PC-9 (cell line): ENCODE data around the gene FAM120B. TPM values are rescaled to one million over a fixed set of nuclear protein-coding genes. Genes with fewer than 3 reads are reported as not detected.

Experiments used
- Bru-seq: library from RNA; stranded (reverse); fragments of 400-500 nt; gene quantifications from one replicate; lab custom pipeline; 2021; lab: Mats Ljungman, UMichigan
- BruChase-seq, 2 experiments: library from RNA; stranded (reverse); fragments of 400-500 nt; gene quantifications; one replicate each; lab custom pipeline; 2021; lab: Mats Ljungman, UMichigan
- BruUV-seq: library from RNA; stranded (reverse); fragments of 400-500 nt; replicated peaks from 2 replicates; lab custom pipeline; 2021; lab: Mats Ljungman, UMichigan
- CTCF ChIA-PET: fragments of 300-600 bp; sonication (Branson Sonifier 250); formaldehyde crosslinking; loops from one replicate; lab custom pipeline; 2022; ENCODE audit warnings: antibody characterized with exemption; lab: Charles Lee
- POLR2A ChIA-PET: fragments of 300-600 bp; sonication (Branson Sonifier 250); formaldehyde crosslinking; loops from one replicate; lab custom pipeline; 2022; ENCODE audit warnings: antibody characterized with exemption; ENCODE audit not compliant: unreplicated experiment; lab: Charles Lee
- DNase-seq, 2 experiments: peaks; one replicate each; pipeline versions ENCODE4 v3.0.0 to v3.0.0-alpha.2; 2015 to 2022; ENCODE audit warnings: mixed read lengths in 1 of 2
- H2AFZ ChIP-seq: fragments of 200-600 bp; sonication (generic); 2 replicates; pipeline ENCODE4 v1.8.1; 2017; ENCODE audit warnings: antibody characterized with exemption
- H3F3A ChIP-seq: fragments of 200-600 bp; sonication (generic); 2 replicates; pipeline ENCODE4 v1.8.1; 2017; ENCODE audit warnings: antibody characterized with exemption, mild to moderate bottlenecking, low read depth; ENCODE audit not compliant: insufficient read depth
- H3K27ac ChIP-seq: fragments of 200-600 bp; sonication (generic); 2 replicates; pipeline ENCODE4 v1.6.1; 2016; ENCODE audit warnings: mixed run types
- H3K27me3 ChIP-seq: fragments of 200-600 bp; sonication (generic); 2 replicates; pipeline ENCODE4 v1.6.1; 2016; ENCODE audit warnings: low read depth, mixed run types; ENCODE audit not compliant: insufficient read depth
- H3K36me3 ChIP-seq: fragments of 200-600 bp; sonication (generic); 2 replicates; pipeline ENCODE4 v1.6.1; 2016; ENCODE audit warnings: low read depth, mixed run types
- H3K4me1 ChIP-seq: fragments of 200-600 bp; sonication (generic); replicated peaks from 2 replicates; pipeline ENCODE4 v1.6.1; 2016; ENCODE audit warnings: mixed run types; ENCODE audit not compliant: insufficient read depth
- H3K4me2 ChIP-seq: fragments of 200-600 bp; sonication (generic); 2 replicates; pipeline ENCODE4 v1.6.1; 2017; ENCODE audit warnings: mixed run types
- H3K4me3 ChIP-seq: fragments of 200-600 bp; sonication (generic); 2 replicates; pipeline ENCODE4 v1.6.1; 2016; ENCODE audit warnings: mixed run types
- H3K79me2 ChIP-seq: fragments of 200-600 bp; sonication (generic); 2 replicates; pipeline ENCODE4 v1.6.1; 2017; ENCODE audit warnings: low read depth, mixed run types
- H3K9me2 ChIP-seq: fragments of 200-600 bp; sonication (generic); 2 replicates; pipeline ENCODE4 v1.8.1; 2017; ENCODE audit warnings: mild to moderate bottlenecking; ENCODE audit not compliant: insufficient read depth
- H3K9me3 ChIP-seq: fragments of 200-600 bp; sonication (generic); 2 replicates; pipeline ENCODE4 v1.8.1; 2016; ENCODE audit warnings: low read depth; ENCODE audit not compliant: insufficient read depth
- H4K20me1 ChIP-seq: fragments of 200-600 bp; sonication (generic); 2 replicates; pipeline ENCODE4 v1.8.1; 2017; ENCODE audit not compliant: insufficient read depth
- CTCF ChIP-seq: fragments of 200-600 bp; sonication (generic); conservative IDR thresholded peaks from 2 replicates; pipeline ENCODE4 v1.6.1; 2017; ENCODE audit warnings: mixed run types, antibody characterized with exemption, mild to moderate bottlenecking, moderate library complexity
- EZH2 ChIP-seq: fragments of 200-600 bp; sonication (generic); IDR thresholded peaks from 2 replicates; pipeline ENCODE4 v1.8.0; 2017; ENCODE audit warnings: antibody characterized with exemption, low read depth
- intact Hi-C: fragments of 100-400 bp; cut with micrococcal nuclease; formaldehyde crosslinking; loops from one replicate; pipeline ENCODE4 v1.10.0; 2022; ENCODE audit not compliant: unreplicated experiment
- long read RNA-seq: library from polyadenylated mRNA; stranded (forward); transcript quantifications from one replicate; pipeline ENCODE4 v2.0.0, GENCODE V29; 2022
- total RNA-seq: library from RNA; stranded (reverse); gene quantifications from 2 replicates; pipeline ENCODE4 v1.2.3, GENCODE V29; 2021

The FAM120B gene, protein sequence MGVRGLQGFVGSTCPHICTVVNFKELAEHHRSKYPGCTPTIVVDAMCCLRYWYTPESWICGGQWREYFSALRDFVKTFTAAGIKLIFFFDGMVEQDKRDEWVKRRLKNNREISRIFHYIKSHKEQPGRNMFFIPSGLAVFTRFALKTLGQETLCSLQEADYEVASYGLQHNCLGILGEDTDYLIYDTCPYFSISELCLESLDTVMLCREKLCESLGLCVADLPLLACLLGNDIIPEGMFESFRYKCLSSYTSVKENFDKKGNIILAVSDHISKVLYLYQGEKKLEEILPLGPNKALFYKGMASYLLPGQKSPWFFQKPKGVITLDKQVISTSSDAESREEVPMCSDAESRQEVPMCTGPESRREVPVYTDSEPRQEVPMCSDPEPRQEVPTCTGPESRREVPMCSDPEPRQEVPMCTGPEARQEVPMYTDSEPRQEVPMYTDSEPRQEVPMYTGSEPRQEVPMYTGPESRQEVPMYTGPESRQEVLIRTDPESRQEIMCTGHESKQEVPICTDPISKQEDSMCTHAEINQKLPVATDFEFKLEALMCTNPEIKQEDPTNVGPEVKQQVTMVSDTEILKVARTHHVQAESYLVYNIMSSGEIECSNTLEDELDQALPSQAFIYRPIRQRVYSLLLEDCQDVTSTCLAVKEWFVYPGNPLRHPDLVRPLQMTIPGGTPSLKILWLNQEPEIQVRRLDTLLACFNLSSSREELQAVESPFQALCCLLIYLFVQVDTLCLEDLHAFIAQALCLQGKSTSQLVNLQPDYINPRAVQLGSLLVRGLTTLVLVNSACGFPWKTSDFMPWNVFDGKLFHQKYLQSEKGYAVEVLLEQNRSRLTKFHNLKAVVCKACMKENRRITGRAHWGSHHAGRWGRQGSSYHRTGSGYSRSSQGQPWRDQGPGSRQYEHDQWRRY
- total RNA-seq (13.6 and 14.3 TPM in 2 replicates), Bru-seq, nascent RNA (percentile 67 among the genes with signal in this experiment), BruChase-seq, experiment 1, labeled RNA remaining after a 2-hour chase (percentile 71 among the genes with signal in this experiment), BruChase-seq, experiment 2, labeled RNA remaining after a 6-hour chase (percentile 57 among the genes with signal in this experiment)
- long read RNA-seq, full-length matches to known transcripts: 11 of 21 reads
- long read RNA-seq, partial matches to known transcripts: 4 of 21 reads
- long read RNA-seq, other reads (novel, unspliced or antisense): 6 of 21 reads

DNA sequence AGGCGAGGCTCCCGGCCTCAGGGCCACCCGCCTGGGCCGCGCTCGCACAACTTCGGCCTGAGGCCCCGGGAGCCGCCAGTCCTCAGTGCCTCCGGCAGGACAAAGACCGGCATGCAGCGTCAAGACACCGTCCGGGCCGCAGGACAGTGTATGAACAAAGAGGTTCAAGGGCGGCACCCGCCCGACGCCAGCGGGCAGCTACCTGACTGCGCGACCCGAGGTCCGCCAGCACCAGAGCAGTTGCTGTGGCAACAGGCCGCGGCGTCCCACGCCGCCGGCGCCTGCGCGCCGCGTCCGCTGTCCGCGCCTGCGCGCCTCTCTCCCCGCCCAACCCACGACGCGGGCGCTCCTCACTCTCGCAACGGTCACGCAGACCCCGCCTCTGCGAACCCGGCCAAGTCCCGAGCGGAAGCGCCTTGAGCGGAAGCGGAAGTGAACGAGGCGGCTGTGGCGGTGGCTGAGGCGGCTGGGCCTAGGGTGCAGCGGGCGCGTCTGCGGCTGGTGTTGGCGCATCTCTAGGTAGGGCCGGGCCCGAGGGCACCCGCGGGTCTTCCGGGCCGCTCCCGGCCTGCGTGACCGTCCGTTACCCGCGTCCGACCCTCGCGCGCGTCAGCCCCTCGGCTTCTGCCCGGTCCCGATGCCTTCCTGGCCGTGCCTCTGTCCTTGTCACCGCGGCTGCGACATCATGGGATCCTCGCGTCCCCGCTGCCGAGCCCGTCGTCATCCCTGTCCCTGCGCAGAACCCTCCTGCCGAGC is at the start of gene FAM120B:
TSS of gene FAM120B (plus strand) at position 435 of the 756 bp plus-strand sequence. CDS start 10,633 bp downstream, outside the sequence.
- no peak for TF ChIP-seq CTCF
- TF ChIP-seq EZH2: no peak
- Histone ChIP-seq H3K9me2 (no peaks in the 10 kb centered on the region), H3K27ac (peak within 1 kb of the TSS; percentile 40), H3K4me1 (peaks cover 15% of the 10 kb centered on the region), H4K20me1 (peaks cover 14% of the 10 kb centered on the region), H2AFZ (peak within 1 kb of the TSS; percentile 92), H3K4me2 (peak within 1 kb of the TSS; percentile 93), H3K4me3 (peak within 1 kb of the TSS; percentile 95), H3K79me2 (peaks cover 44% of the 10 kb centered on the region), H3K27me3 (no peaks in the 10 kb centered on the region), H3K36me3 (no peaks in the 10 kb centered on the region), H3K9me3 (no peaks in the 10 kb centered on the region), H3F3A (no peaks in the 10 kb centered on the region)
- intact Hi-C loops: no loop called here
- ChIA-PET POLR2A (no interaction called here), CTCF (no interaction called here)
- BruUV-seq: no TSS peak
- peak; percentile 77 to 88 for DNase-seq

- BruUV-seq: no TSS peak
- no peak overlapping the region for H3K4me2 ChIP-seq
- intact Hi-C loops: no loop called here
- H3K27ac ChIP-seq: no peak overlapping the region
- no peaks in the 10 kb centered on the region for H3F3A ChIP-seq
- H3K27me3 ChIP-seq: peaks cover 92% of the 10 kb centered on the region
- H3K9me2 ChIP-seq: no peaks in the 10 kb centered on the region
- H3K4me1 ChIP-seq: no peaks in the 10 kb centered on the region
- TF ChIP-seq EZH2 (no peak), CTCF (no peak)
- H2AFZ ChIP-seq: no peak overlapping the region
- no peaks in the 10 kb centered on the region for H3K79me2 ChIP-seq
- DNase-seq: no peak
- H3K9me3 ChIP-seq: no peaks in the 10 kb centered on the region
- H4K20me1 ChIP-seq: no peaks in the 10 kb centered on the region
- ChIA-PET POLR2A (no interaction called here), CTCF (no interaction called here)
- H3K4me3 ChIP-seq: no peak overlapping the region
- H3K36me3 ChIP-seq: no peaks in the 10 kb centered on the region
These were observed 49.2 kb upstream of the FAM120B start for GRCh38 chr6:170257376-170257775.
